WTC11 (cell line): ENCODE measurements around the gene FZD2. TPM values are rescaled to one million over a fixed set of nuclear protein-coding genes. Genes with fewer than 3 reads are reported as not detected.

ENCODE experiments used
- CBFB ChIP-seq: sonication (generic); formaldehyde crosslinking; IDR thresholded peaks from 2 replicates; pipeline ENCODE4 v1.8.1; 2022; ENCODE audit warnings: mild to moderate bottlenecking, low read depth, missing genetic modification reagents
- CREM ChIP-seq: sonication (generic); formaldehyde crosslinking; IDR thresholded peaks from 2 replicates; pipeline ENCODE4 v1.8.1; 2022; ENCODE audit warnings: mild to moderate bottlenecking, missing genetic modification reagents, moderate library complexity
- ESRRA ChIP-seq: sonication (generic); formaldehyde crosslinking; IDR thresholded peaks from 2 replicates; pipeline ENCODE4 v1.8.1; 2022; ENCODE audit warnings: mild to moderate bottlenecking, missing genetic modification reagents, borderline replicate concordance
- FOXK1 ChIP-seq: sonication (generic); formaldehyde crosslinking; IDR thresholded peaks from 2 replicates; pipeline ENCODE4 v1.8.0; 2022; ENCODE audit warnings: mild to moderate bottlenecking, moderate library complexity, missing genetic modification reagents
- FOXP4 ChIP-seq: sonication (generic); formaldehyde crosslinking; IDR thresholded peaks from 2 replicates; pipeline ENCODE4 v1.8.0; 2022; ENCODE audit warnings: mild to moderate bottlenecking, missing genetic modification reagents
- MXD4 ChIP-seq: fragments of 250-450 bp; sonication (Bioruptor Pico); IDR thresholded peaks from 2 replicates; pipeline ENCODE4 v1.8.0; 2021; ENCODE audit warnings: mild to moderate bottlenecking, moderate library complexity, borderline replicate concordance
- MYBL2 ChIP-seq: sonication (generic); formaldehyde crosslinking; IDR thresholded peaks from 2 replicates; pipeline ENCODE4 v1.8.1; 2023; ENCODE audit warnings: mild to moderate bottlenecking, moderate library complexity, missing genetic modification reagents
- PREB ChIP-seq: sonication (generic); formaldehyde crosslinking; IDR thresholded peaks from 2 replicates; pipeline ENCODE4 v1.8.1; 2022; ENCODE audit warnings: mild to moderate bottlenecking, missing genetic modification reagents, moderate library complexity, borderline replicate concordance
- PRRX2 ChIP-seq: fragments of 250-450 bp; sonication (Bioruptor Pico); IDR thresholded peaks from 2 replicates; pipeline ENCODE4 v1.8.0; 2021; ENCODE audit warnings: mild to moderate bottlenecking
- TP53 ChIP-seq: sonication (generic); formaldehyde crosslinking; IDR thresholded peaks from 2 replicates; pipeline ENCODE4 v1.8.1; 2023; ENCODE audit warnings: mild to moderate bottlenecking, missing genetic modification reagents
- ZNF232 ChIP-seq: sonication (generic); formaldehyde crosslinking; IDR thresholded peaks from 2 replicates; pipeline ENCODE4 v1.8.0; 2022; ENCODE audit warnings: mild to moderate bottlenecking, missing genetic modification reagents
- ZNF263 ChIP-seq: sonication (generic); formaldehyde crosslinking; IDR thresholded peaks from 2 replicates; pipeline ENCODE4 v1.8.1; 2022; ENCODE audit warnings: low read depth, mild to moderate bottlenecking, moderate library complexity, missing genetic modification reagents
- ZNF396 ChIP-seq: fragments of 250-450 bp; sonication (Bioruptor Pico); IDR thresholded peaks from 2 replicates; pipeline ENCODE4 v1.8.0; 2021; ENCODE audit warnings: mild to moderate bottlenecking, moderate library complexity, borderline replicate concordance
- ZNF671 ChIP-seq: fragments of 250-450 bp; sonication (Bioruptor Pico); IDR thresholded peaks from 2 replicates; pipeline ENCODE4 v1.8.0; 2021; ENCODE audit warnings: mild to moderate bottlenecking
- total RNA-seq: library from RNA; stranded (reverse); gene quantifications from 3 replicates; pipeline ENCODE4 v1.2.3, GENCODE V29; 2021
- TF ChIP-seq, protein P1 (sequence below): sonication (generic); formaldehyde crosslinking; IDR thresholded peaks from 2 replicates; pipeline ENCODE4 v1.8.0; 2023; ENCODE audit warnings: missing genetic modification reagents, mild to moderate bottlenecking, borderline replicate concordance
- TF ChIP-seq, protein P2 (sequence below): sonication (generic); formaldehyde crosslinking; conservative IDR thresholded peaks from 2 replicates; pipeline ENCODE4 v1.8.1; 2022; ENCODE audit warnings: mild to moderate bottlenecking, missing genetic modification reagents
- TF ChIP-seq, protein P3 (sequence below): sonication (generic); formaldehyde crosslinking; IDR thresholded peaks from 2 replicates; pipeline ENCODE4 v1.8.0; 2022; ENCODE audit warnings: mild to moderate bottlenecking, missing genetic modification reagents
- TF ChIP-seq, protein P4 (sequence below): sonication (generic); formaldehyde crosslinking; conservative IDR thresholded peaks from 2 replicates; pipeline ENCODE4 v1.8.1; 2023; ENCODE audit warnings: mild to moderate bottlenecking, low read depth, missing genetic modification reagents, moderate library complexity
- TF ChIP-seq, protein P5 (sequence below): sonication (generic); formaldehyde crosslinking; IDR thresholded peaks from 2 replicates; pipeline ENCODE4 v1.8.0; 2022; ENCODE audit warnings: mild to moderate bottlenecking, missing genetic modification reagents
- TF ChIP-seq, protein P6 (sequence below): fragments of 250-450 bp; sonication (Bioruptor Pico); IDR thresholded peaks from 2 replicates; pipeline ENCODE4 v1.9.0; 2021; ENCODE audit warnings: mild to moderate bottlenecking, borderline replicate concordance

Gene FZD2
- total RNA-seq, 1 experiment from 2014 or later: 42.8 TPM

DNA sequence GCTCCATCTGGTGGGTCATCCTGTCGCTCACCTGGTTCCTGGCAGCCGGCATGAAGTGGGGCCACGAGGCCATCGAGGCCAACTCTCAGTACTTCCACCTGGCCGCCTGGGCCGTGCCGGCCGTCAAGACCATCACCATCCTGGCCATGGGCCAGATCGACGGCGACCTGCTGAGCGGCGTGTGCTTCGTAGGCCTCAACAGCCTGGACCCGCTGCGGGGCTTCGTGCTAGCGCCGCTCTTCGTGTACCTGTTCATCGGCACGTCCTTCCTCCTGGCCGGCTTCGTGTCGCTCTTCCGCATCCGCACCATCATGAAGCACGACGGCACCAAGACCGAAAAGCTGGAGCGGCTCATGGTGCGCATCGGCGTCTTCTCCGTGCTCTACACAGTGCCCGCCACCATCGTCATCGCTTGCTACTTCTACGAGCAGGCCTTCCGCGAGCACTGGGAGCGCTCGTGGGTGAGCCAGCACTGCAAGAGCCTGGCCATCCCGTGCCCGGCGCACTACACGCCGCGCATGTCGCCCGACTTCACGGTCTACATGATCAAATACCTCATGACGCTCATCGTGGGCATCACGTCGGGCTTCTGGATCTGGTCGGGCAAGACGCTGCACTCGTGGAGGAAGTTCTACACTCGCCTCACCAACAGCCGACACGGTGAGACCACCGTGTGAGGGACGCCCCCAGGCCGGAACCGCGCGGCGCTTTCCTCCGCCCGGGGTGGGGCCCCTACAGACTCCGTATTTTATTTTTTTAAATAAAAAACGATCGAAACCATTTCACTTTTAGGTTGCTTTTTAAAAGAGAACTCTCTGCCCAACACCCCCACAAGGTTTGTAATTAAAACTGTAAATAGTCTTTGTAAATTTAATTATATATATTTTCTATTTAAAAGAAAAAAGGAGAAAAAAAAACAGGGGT lies 1.7 kb downstream of the FZD2 start (continued):
- TF ChIP-seq FOXP4 (CRISPR knock-in tag): peak; percentile 91
- no peak for TF ChIP-seq PREB (CRISPR knock-in tag)
- no peak for TF ChIP-seq CREM
- TF ChIP-seq, protein P1, sequence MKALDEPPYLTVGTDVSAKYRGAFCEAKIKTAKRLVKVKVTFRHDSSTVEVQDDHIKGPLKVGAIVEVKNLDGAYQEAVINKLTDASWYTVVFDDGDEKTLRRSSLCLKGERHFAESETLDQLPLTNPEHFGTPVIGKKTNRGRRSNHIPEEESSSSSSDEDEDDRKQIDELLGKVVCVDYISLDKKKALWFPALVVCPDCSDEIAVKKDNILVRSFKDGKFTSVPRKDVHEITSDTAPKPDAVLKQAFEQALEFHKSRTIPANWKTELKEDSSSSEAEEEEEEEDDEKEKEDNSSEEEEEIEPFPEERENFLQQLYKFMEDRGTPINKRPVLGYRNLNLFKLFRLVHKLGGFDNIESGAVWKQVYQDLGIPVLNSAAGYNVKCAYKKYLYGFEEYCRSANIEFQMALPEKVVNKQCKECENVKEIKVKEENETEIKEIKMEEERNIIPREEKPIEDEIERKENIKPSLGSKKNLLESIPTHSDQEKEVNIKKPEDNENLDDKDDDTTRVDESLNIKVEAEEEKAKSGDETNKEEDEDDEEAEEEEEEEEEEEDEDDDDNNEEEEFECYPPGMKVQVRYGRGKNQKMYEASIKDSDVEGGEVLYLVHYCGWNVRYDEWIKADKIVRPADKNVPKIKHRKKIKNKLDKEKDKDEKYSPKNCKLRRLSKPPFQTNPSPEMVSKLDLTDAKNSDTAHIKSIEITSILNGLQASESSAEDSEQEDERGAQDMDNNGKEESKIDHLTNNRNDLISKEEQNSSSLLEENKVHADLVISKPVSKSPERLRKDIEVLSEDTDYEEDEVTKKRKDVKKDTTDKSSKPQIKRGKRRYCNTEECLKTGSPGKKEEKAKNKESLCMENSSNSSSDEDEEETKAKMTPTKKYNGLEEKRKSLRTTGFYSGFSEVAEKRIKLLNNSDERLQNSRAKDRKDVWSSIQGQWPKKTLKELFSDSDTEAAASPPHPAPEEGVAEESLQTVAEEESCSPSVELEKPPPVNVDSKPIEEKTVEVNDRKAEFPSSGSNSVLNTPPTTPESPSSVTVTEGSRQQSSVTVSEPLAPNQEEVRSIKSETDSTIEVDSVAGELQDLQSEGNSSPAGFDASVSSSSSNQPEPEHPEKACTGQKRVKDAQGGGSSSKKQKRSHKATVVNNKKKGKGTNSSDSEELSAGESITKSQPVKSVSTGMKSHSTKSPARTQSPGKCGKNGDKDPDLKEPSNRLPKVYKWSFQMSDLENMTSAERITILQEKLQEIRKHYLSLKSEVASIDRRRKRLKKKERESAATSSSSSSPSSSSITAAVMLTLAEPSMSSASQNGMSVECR (CRISPR knock-in tag): peak; percentile 95
- no peak for TF ChIP-seq MXD4
- peak; percentile 80 for TF ChIP-seq MYBL2
- TF ChIP-seq ZNF232: 0 out of 2 replicates have a peak, but pooled peaks have one; percentile 62
- TF ChIP-seq, protein P2, sequence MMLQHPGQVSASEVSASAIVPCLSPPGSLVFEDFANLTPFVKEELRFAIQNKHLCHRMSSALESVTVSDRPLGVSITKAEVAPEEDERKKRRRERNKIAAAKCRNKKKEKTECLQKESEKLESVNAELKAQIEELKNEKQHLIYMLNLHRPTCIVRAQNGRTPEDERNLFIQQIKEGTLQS (CRISPR knock-in tag): 0 out of 2 replicates have a peak, but pooled peaks have one; percentile 15
- peak; percentile 61; the same call in 1 of the 2 replicates for TF ChIP-seq CBFB
- no peak for TF ChIP-seq PRRX2 (CRISPR knock-in tag)
- 0 out of 2 replicates have a peak, but pooled peaks have one; percentile 45 for TF ChIP-seq ZNF263
- TF ChIP-seq, protein P3, sequence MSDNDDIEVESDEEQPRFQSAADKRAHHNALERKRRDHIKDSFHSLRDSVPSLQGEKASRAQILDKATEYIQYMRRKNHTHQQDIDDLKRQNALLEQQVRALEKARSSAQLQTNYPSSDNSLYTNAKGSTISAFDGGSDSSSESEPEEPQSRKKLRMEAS (CRISPR knock-in tag): peak; percentile 99
- TF ChIP-seq, protein P4, sequence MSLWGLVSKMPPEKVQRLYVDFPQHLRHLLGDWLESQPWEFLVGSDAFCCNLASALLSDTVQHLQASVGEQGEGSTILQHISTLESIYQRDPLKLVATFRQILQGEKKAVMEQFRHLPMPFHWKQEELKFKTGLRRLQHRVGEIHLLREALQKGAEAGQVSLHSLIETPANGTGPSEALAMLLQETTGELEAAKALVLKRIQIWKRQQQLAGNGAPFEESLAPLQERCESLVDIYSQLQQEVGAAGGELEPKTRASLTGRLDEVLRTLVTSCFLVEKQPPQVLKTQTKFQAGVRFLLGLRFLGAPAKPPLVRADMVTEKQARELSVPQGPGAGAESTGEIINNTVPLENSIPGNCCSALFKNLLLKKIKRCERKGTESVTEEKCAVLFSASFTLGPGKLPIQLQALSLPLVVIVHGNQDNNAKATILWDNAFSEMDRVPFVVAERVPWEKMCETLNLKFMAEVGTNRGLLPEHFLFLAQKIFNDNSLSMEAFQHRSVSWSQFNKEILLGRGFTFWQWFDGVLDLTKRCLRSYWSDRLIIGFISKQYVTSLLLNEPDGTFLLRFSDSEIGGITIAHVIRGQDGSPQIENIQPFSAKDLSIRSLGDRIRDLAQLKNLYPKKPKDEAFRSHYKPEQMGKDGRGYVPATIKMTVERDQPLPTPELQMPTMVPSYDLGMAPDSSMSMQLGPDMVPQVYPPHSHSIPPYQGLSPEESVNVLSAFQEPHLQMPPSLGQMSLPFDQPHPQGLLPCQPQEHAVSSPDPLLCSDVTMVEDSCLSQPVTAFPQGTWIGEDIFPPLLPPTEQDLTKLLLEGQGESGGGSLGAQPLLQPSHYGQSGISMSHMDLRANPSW (CRISPR knock-in tag): 0 out of 2 replicates have a peak, but pooled peaks have one; percentile 67
- no peak for TF ChIP-seq ZNF396
- peak; percentile 87; the same call in 1 of the 2 replicates for TF ChIP-seq ESRRA (CRISPR knock-in tag)
- peak; percentile 95 for TF ChIP-seq TP53 (CRISPR knock-in tag)
- TF ChIP-seq, protein P5, sequence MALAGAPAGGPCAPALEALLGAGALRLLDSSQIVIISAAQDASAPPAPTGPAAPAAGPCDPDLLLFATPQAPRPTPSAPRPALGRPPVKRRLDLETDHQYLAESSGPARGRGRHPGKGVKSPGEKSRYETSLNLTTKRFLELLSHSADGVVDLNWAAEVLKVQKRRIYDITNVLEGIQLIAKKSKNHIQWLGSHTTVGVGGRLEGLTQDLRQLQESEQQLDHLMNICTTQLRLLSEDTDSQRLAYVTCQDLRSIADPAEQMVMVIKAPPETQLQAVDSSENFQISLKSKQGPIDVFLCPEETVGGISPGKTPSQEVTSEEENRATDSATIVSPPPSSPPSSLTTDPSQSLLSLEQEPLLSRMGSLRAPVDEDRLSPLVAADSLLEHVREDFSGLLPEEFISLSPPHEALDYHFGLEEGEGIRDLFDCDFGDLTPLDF: peak; percentile 84
- TF ChIP-seq FOXK1 (CRISPR knock-in tag): peak; percentile 63; the same call in 1 of the 2 replicates
- TF ChIP-seq ZNF671 (CRISPR knock-in tag): no peak
- TF ChIP-seq, protein P6, sequence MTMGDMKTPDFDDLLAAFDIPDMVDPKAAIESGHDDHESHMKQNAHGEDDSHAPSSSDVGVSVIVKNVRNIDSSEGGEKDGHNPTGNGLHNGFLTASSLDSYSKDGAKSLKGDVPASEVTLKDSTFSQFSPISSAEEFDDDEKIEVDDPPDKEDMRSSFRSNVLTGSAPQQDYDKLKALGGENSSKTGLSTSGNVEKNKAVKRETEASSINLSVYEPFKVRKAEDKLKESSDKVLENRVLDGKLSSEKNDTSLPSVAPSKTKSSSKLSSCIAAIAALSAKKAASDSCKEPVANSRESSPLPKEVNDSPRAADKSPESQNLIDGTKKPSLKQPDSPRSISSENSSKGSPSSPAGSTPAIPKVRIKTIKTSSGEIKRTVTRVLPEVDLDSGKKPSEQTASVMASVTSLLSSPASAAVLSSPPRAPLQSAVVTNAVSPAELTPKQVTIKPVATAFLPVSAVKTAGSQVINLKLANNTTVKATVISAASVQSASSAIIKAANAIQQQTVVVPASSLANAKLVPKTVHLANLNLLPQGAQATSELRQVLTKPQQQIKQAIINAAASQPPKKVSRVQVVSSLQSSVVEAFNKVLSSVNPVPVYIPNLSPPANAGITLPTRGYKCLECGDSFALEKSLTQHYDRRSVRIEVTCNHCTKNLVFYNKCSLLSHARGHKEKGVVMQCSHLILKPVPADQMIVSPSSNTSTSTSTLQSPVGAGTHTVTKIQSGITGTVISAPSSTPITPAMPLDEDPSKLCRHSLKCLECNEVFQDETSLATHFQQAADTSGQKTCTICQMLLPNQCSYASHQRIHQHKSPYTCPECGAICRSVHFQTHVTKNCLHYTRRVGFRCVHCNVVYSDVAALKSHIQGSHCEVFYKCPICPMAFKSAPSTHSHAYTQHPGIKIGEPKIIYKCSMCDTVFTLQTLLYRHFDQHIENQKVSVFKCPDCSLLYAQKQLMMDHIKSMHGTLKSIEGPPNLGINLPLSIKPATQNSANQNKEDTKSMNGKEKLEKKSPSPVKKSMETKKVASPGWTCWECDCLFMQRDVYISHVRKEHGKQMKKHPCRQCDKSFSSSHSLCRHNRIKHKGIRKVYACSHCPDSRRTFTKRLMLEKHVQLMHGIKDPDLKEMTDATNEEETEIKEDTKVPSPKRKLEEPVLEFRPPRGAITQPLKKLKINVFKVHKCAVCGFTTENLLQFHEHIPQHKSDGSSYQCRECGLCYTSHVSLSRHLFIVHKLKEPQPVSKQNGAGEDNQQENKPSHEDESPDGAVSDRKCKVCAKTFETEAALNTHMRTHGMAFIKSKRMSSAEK (CRISPR knock-in tag): no peak
